Activated CD8-positive, alpha-beta memory T cell treated with anti-CD3 and anti-CD28 coated beads for 24 hours (primary cell): ENCODE results near the gene STPG1.

Experiments
- DNase-seq: peaks from one replicate; pipeline ENCODE4 v3.0.0-alpha.2; 2020

Gene STPG1

DNA sequence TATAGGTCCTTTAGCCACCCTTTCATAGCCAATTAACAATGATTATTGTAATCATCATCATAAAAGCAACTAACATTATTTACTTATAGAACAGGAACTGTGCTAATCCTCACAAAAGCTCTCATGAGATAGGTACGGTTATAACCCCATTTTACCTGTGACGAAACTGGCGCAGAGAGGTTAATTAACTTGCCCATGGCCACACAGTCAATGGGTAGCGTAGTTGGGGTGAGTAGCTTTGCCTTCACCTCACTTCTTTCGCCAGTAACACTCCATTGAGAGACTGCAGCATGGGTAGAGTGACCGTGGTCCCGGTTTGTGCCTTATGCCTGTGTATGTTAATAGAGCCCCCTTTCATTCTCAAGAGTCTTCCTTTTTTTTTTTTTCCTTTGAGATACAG is 12.3 kb upstream of the STPG1 start:
- peak; percentile 42 for DNase-seq

DNA sequence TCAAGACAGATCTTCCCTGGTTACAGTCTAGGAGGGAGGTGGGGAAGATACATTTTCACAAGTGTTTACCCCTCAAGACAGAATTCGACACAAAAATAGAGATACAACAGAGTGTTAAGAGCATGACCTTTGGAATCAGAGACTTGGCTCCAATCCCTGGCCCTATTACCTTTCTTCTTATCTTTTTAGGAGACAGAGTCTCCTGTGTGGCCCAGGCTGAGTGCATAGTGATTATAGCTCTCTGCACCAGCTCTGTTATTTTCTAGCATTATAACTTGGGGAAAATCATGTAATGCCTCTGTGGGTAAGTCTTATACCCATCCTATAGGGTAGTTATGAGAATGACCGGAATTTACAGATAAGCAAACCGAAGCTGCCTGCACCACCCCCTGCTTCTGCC is 11.9 kb upstream of the STPG1 start:
- DNase-seq = no peak

DNA sequence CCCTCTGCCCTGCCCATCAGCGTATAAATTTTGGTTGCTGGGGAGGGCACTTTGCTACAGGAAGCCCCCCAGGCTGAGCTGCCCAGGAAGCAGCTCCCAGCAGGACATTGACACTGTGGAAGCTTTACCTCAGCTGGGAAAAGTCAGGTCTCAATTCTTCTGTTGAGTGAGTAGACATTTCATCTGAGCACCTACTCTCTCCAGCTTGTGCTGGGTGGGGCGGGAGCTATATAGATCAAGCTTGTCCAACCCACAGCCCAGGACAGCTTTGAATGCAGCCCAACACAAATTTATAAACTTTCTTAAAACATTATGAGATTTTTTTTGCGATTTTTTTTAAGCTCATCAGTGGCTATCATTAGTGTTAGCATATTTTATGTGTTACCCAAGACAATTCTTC is 11.4 kb upstream of the STPG1 start:
- no peak for DNase-seq

DNA sequence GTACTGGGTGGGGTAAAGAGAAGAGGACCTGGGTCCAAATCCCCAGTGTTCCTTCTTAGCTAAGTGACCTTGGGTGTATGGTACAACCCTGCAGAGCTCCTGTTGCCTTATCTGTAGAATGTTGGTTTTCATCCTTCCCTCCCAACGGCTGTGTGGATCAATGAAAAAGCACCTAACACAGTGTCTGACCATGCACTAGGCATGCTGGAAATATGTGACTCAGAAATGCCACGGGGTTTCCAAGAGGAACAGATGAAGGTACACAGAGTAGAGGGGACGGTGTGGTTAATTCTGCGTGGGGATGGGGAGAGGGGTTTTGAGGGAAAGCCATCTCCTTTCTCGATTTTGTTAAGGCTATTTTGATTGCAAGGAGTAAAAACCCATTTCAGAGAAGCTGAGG is 10.6 kb upstream of the STPG1 start:
- no peak for DNase-seq

DNA sequence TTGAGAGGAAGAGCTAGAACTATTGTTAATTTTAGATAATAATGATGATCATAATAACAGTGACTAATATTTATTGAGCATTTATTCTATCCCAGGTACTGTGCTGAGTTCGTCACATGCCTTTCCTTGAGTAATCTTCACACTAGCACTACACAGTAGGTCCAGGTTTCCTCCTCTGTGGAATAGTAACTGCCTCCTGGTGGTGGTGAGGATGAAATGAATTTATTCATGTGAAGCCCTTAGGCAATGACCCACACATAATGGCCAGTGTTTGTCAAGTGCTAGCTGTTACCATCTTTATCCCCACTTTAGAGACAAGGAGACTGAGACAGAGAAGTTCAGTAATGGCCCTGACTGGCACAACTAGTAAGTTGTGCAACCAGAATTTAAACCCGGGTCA is 7.9 kb upstream of the STPG1 start:
- no peak for DNase-seq

DNA sequence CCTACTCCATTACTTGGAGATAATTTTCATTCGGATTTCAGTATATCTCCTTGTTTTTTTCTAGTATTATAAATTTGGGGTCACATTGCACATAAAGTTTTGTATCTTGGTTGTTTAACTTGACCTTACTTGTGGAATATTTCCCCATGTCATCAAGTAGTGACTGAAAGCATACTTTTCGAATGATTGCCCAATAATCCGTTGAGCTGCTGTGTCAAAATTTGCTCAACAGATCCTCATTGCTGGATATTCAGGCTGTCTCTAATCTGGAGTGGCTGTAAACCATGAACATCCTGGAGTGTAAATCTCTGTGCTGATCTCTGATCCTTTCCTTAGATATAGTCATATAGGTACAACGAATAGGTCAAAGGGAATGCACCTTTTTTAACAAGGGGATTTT is 7.0 kb upstream of the STPG1 start:
- no peak for DNase-seq

DNA sequence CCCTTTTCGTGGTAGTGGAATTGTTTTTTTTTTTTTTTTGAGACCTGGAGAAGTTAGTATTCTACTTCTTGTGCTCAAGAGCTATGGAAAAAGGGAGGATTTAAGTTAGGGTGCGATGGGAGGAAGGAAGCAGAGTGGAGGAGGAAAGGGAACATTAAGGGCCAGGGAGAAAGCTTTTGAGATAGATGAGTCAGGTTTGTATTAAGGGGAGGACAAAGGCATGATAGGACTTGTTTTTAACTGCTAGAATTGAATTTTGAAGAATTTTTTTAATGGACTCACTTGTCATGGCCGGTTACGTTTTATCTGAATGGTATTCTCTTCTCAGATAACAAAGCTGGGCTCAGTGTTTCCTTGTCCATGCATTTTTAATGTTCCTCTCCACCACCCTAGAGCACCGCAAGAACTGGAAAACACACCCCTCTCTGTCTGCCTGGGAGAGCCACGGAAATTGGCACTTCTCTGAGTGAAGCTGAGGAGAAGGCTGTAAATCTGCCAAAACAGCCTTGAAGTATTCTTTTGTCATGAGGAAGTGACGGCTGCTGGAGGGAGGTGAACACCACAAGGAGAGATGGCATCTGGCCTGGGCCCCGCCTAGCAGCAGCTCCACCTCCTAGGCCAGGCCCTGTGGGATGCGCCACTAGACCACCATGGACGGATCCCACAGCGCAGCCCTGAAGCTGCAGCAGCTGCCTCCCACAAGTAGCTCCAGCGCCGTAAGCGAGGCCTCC is 5.5 kb upstream of the STPG1 start:
- no peak for DNase-seq

DNA sequence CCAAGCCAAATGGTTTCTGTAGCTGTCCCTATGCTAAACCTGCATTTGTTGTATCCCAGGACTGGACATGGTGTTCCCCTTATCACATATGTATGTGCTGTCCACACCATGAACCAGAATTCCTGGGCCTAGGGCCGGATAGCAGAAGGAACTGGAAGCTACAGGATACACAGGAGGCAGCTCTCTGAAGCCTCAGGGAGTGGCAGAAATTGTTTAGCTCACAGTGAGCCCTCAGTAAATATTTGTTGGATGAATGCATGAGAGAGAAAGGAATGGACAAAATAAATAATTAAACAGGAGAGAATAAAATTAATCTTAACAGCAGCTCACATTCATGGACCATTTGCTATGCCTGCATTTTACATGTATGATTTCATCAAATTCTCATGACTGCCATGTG is 4.1 kb upstream of the STPG1 start:
- no peak for DNase-seq

DNA sequence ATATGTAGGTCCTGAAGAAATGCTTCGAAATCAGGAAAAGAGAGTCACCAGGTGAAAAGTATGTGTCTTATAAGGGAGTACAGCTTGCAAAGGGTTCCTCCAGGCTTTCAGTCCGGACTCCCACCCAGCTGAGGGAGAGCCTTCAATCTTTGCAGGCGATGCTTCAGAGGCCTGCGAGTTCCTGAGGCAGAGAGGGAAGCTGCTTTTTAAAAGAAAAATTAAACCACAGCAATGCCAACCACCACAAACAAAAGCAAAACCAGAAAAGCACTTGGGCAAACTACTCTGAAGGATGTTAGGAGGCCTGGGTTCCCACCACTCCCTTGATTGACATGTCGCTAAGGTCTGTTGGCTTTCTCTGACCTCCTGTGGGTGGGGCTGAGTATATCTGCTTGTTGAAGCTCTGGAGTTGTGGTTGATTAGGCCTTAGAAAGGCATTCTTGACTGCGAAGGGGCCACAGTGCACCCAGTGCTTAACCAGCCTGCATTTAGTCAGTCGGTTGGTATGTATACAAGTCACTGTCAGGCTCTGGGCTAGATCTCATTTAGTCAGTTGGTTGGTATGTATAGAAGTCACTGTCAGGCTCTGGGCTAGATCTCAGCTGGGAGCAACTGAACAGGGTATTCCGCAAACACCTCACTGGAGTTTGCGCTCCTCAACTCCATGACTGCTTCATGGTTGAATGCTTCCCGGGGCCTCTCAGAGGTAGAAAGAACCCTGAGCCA is 3.2 kb upstream of the STPG1 start:
- DNase-seq = peak; percentile 68

DNA sequence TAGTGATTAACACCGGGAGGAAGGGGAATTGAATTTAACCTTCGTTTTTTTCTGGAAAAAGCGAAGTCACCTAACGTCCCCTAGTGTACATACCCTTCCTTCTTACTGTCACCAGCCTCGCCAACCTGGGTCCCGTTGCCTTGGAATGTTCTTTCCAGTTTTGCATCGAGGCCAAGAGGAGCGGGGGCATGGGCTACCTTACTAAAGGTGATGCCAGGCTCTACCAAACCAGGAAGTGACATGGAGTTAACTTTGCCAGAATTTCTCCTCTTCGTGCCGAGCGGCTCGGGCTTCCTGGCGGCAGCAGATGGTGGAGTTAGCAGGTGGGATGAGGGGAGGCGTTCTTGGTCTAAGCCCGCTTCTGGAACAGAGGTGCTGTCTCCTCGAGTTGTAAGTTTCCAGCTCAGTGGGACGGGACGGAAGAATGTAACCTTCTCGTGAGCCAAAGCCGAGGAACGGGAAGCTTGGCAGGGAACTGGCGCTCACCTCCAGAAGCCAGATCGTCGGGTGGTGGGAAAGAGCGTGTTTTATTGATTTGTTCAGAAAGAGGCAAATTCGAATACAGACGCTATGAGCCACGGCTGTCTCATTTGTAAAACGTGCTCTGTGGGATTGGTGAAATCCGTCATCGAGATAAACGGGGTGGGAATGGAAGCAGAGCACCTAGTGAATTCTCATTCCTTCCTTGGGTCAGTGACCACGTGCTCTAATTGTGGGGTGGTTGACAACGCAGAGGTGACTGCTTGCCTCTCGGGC is 2.5 kb upstream of the STPG1 start:
- no peak for DNase-seq

DNA sequence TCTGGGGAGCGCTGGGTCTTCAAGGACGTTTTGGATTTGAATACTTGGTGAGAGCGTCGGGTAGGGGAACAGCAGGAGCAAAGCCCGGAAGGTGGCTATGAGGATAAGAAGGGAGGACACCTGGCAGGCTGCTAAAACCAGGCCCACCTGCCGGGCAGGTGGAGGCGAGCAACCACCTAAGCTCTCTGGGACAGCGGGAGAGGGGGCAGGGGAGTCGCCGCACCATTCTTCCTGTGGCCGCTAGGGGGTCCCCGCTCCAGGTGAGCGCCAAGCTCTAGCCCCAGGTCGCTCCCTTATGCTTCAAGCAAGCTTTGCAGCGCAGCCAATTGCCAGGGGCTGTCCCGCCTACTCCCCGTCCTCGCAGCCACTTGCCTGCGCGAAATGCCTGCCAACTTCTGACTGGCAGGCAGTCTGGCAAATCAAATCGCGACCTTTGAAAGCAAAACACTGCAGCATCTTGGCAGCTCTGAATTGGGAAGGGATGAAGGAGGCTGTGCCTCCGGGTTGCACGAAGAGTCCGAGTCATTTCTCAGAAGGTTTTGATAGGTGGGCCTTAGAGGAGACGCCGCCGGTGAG is 1.8 kb upstream of the STPG1 start, which contains the start of gene NIPAL3:
NIPAL3 (plus strand) TSS at position 469 of the 576 bp plus-strand sequence. CDS start 3,746 bp downstream, outside the sequence.
- DNase-seq = peak; percentile 97

DNA sequence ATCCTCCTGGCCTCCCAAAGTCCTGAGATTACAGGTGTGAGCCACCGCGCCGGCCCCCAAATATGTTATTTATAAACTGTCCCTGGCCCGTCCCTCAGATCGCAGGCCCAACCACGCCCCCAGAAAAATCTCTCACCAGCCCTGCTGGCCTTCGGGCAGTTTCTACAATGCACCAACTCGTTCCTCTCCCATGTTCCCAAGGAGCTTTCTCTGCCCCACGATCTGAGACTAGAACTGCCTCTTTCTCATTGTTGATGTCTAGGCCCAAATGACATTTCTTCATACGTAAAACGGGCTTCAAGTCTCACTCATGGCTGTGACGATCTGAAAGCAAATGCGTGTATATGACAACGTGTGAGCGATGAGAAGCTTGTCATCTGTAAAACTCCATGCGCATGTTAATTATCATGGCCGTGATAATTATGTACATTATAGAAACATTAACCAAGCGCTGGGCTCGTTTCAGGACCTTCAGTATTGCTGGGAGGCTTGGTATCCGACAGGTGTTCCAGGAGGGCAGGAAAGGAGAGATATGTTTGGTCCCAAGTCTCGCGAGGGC is 1.3 kb upstream of the STPG1 start:
- no peak for DNase-seq

DNA sequence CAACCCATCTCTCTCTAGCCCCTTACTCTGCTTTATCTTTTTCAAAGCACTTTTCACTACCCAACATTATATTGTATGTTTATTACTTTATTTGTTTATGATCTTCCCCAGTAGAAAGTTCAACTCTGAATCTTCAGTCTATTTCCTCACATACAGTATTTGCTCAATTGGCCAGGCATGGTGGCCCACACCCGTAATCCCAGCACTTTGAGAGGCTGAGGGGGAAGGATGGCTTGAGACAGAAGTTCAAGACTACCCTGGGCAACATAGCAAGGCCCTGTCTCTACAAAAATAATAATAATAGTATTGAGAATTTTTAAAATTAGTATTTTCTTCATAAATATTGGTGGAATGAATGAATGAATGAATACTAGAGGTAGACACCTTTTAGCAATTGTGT is 1.2 kb downstream of the STPG1 start:
- DNase-seq = no peak

DNA sequence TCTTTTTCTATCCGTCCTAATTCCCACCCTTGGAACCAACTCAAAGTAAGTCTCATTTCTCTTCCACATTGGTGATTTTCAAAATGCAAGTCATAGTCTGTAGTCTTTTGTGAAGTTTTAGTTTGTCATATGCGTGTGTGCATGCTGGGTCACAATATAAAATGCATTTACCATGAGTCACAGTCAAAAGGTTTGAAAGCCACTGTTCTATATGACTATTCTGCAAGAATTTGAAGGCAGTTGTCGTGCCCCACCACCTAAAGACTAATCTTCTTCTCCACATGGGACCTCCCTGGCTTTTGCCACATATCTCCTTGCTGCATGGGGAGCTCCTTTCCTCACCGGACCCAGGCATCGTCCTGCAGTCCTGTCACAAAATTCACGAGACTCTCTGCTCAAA is 1.6 kb downstream of the STPG1 start:
- DNase-seq = no peak

DNA sequence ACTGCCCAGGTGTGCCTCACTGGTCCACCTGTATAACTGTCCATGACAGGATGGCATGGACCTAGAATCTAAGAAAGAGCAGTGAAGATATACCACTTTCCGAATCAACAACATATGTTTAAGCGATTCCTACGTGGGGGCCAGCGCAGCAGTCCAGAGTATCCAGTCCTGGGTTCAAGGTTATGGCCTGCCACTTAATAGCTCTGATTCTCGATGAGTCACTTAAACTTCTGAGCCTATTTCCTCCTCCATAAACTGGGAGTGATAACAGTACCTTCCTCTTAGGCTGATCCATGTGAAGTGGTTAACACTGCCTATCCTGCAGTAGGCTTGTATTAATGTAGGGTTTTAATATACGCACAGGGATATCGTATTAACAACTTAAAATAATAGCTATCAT is 2.8 kb downstream of the STPG1 start:
- DNase-seq = no peak

DNA sequence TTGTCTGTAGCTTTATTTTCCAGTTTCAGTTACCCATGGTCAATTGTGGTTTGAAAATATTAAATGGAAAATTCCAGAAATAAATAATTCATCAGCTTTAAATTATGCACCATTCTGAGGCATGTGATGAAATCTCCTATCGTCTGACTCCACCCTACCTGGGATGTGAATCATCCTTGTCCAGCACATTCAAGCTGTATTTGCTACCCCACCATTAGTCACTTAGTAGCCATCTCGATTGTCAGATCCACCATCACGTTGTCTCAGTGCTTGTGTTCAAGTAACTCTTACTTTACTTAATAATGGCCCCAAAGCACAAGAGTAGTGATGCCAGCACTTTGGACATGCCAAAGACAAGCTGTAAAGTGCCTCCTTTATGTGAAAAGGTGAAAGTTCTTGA is 4.0 kb downstream of the STPG1 start:
- no peak for DNase-seq

DNA sequence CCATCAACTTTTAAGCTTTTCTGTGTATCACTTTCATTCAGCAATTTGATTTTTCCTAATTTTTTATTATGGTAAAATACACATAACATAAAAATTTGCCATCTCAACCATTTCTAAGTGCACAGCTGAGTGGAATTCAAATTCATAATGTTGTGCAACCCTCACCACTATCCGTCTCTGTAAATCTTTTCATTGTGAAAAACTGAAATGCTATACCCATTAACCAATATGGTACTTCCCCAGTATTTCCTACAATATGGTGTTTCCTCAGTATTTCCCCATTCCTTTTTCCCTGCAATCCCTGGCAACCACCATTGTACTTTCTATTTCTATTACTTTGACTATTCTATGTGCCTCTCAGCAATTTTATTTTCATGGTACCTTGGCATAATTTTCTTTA is 6.8 kb downstream of the STPG1 start:
- no peak for DNase-seq

DNA sequence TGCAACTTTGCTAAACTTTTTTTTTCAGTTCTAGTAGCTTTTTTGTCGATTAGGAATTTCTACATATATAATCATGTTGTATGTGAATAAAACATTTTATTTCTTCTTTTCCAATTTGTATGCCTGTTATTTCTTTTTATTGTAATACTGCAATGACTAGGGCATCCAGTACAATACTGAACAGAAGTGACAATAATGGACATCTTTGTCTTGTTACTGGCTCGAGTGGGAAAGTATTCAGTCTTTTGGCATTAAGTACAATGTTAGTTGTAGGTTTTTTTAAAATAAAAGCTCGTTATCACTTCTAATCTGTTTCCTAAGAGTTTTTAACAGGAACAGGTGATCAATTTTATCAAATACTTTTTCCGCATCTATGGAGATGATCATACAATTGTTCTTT is 9.8 kb downstream of the STPG1 start:
- DNase-seq = no peak

DNA sequence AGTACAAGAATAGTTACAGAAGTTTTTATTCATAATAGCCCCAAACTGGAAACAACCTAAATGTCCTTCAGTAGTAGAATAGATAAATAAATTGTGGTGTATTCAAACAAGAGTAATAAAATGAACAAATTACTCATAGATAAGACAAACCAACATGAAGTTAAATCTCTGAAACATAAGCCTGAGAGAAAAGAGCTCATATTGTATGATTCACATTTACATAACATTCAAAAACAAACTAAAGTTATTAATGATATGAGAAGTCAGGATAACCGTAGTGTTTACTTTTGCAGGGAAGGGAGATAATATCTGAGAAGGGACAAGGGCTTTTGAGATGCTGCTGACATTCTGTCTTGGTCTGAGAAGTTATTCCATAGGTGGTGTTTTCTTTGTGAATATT is 13.5 kb downstream of the STPG1 start:
- DNase-seq = no peak

DNA sequence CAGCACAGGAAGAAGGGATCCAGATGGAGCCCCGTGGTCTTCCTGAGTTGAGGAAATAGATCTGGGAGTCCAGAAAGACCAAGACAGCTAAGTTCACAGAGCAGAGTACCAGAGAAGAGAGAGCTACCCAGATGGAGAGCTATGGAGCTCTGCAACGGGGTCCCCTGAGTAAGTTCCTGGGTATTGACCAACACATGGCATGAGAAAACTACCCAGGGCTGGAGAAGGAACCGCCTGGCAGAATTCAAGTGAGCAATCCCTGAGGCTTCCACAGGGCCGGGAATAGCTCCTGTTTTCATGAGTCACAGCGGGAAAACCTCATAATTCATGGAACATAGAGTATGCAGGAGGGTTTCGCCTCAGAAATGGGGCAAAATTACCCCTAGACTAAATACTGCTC is 19.7 kb downstream of the STPG1 start:
- no peak for DNase-seq

DNA sequence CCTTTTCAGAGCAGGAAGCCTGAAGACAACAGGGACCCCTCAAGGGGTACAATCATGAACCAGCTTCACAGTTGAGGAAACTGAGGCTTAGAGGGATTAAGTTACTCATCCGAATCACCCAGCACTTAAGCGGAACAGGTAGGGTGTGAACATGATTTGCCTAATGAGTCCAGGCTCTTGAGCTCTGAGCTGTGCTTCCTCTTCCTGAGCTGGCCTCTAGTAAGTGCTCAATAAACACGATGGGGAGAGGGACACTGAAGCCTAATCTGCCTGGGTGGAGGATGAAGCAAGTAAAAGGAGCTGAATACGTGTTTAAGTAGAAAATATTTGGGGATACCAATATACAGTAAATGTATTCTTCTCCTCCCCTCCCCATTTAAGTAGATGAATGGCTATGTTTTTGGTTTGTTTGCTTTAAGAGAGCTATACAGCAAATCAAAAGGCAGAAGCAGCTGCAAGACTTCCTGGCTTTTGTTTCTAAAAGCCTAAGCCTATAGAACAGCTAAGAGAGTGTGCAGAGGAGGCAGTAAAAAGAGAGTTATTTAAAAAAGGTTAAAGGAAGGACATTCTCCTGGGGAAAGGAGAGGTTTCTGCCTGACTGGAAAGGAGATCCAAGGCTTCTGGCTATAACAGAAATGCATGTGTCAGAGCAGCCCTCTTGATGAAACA is 20.5 kb downstream of the STPG1 start:
- DNase-seq = no peak

DNA sequence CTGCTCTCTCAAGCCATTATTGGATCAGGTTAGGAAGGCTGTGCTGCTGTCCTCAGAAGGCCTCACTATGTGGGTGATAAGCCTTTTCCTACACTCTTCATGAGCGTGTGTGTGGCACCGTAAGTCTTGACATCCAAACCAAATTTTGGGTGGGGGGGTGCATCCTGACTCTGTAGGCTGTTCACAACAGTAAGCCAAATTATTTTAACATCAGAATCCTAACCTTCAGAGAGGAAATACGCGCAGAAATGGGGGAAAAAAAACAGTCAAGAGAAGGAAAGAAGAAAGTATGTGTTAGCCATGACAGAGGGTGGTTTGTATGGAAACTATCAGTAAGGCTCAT is 21.0 kb downstream of the STPG1 start:
- DNase-seq = no peak
